H1 (cell line): ENCODE measurements around the gene EML1. TPM values are rescaled to one million over a fixed set of nuclear protein-coding genes. Genes with fewer than 3 reads are reported as not detected.

Experiments used
- CTCF ChIA-PET: fragments of 300-600 bp; sonication (Branson Sonifier 250); formaldehyde crosslinking; loops from one replicate; lab custom pipeline; 2021; ENCODE audit not compliant: partially characterized antibody; lab: Charles Lee
- POLR2A ChIA-PET: fragments of 300-600 bp; sonication (Branson Sonifier 250); formaldehyde crosslinking; loops from one replicate; lab custom pipeline; 2021; ENCODE audit warnings: inconsistent platforms; ENCODE audit not compliant: partially characterized antibody; lab: Charles Lee
- DNase-seq, 2 experiments: peaks; one replicate each; pipeline versions ENCODE4 v3.0.0 to v3.0.0-alpha.2; 2010 to 2022; ENCODE audit warnings: low spot score in 2 of 2, low read depth in 1 of 2, mixed read lengths in 1 of 2
- FAIRE-seq: peaks from 2 replicates; lab custom pipeline; 2011; peaks lifted over from hg19 to GRCh38; lab: Jason Lieb, UNC
- H2AFZ ChIP-seq: 2 replicates; pipeline ENCODE4 v1.8.1; 2012; ENCODE audit warnings: low read length, inconsistent platforms
- H2AK5ac ChIP-seq: 2 replicates; pipeline ENCODE4 v1.6.1; 2013; ENCODE audit warnings: low read depth, low read length
- H2BK120ac ChIP-seq: replicated peaks from 2 replicates; pipeline ENCODE3; 2013; ENCODE audit warnings: low read depth, low read length, inconsistent platforms
- H2BK12ac ChIP-seq: 2 replicates; pipeline ENCODE4 v1.6.1; 2013; ENCODE audit warnings: low read depth, low read length
- H2BK15ac ChIP-seq: 2 replicates; pipeline ENCODE4 v1.6.1; 2013; ENCODE audit warnings: low read length
- H2BK20ac ChIP-seq: 2 replicates; pipeline ENCODE4 v1.6.1; 2013; ENCODE audit warnings: low read length
- H2BK5ac ChIP-seq: 2 replicates; pipeline ENCODE4 v1.6.1; 2013; ENCODE audit warnings: low read depth, low read length
- H3K14ac ChIP-seq: 2 replicates; pipeline ENCODE4 v1.6.1; 2013; ENCODE audit warnings: inconsistent platforms; ENCODE audit not compliant: insufficient read length
- H3K18ac ChIP-seq: 2 replicates; pipeline ENCODE4 v1.6.1; 2013; ENCODE audit warnings: low read length; ENCODE audit errors: extremely low read depth
- H3K23ac ChIP-seq: 2 replicates; pipeline ENCODE4 v1.6.1; 2013; ENCODE audit warnings: inconsistent platforms; ENCODE audit not compliant: insufficient read length
- H3K23me2 ChIP-seq: 2 replicates; pipeline ENCODE4 v1.6.1; 2013; ENCODE audit warnings: low read depth, low read length
- H3K27ac ChIP-seq: 2 replicates; pipeline ENCODE4 v1.6.1; 2011; ENCODE audit warnings: low read depth, low read length, inconsistent platforms
- H3K27me3 ChIP-seq, 4 experiments: replicated peaks in 1 of 4; 1 replicate in 1 of 4; 2 replicates in 3 of 4; pipeline versions ENCODE4 v1.6.1 to v1.8.1; 2011 to 2013; ENCODE audit warnings: low read length in 3 of 4, mild to moderate bottlenecking in 3 of 4, inconsistent platforms in 2 of 4, mixed read lengths in 2 of 4, moderate library complexity in 1 of 4; ENCODE audit not compliant: control insufficient read depth in 3 of 4, insufficient read depth in 3 of 4; ENCODE audit errors: extremely low read depth in 1 of 4
- H3K36me3 ChIP-seq, 4 experiments: 2 replicates each; pipeline versions ENCODE4 v1.6.1 to v1.8.1; 2011 to 2013; ENCODE audit warnings: mild to moderate bottlenecking in 4 of 4, low read length in 3 of 4, moderate library complexity in 2 of 4, control low read depth in 1 of 4, inconsistent platforms in 1 of 4; ENCODE audit not compliant: insufficient read depth in 4 of 4, control insufficient read depth in 2 of 4
- H3K4ac ChIP-seq: replicated peaks from 2 replicates; pipeline ENCODE3; 2013; ENCODE audit warnings: low read length, low read depth, mixed read lengths, inconsistent platforms; ENCODE audit not compliant: insufficient read length
- H3K4me1 ChIP-seq, 4 experiments: replicated peaks in 1 of 4; 1 replicate in 1 of 4; 2 replicates in 3 of 4; pipeline versions ENCODE4 v1.6.1 to v1.8.1; 2011 to 2013; ENCODE audit warnings: low read length in 3 of 4, inconsistent platforms in 2 of 4, mixed read lengths in 1 of 4; ENCODE audit not compliant: insufficient read depth in 4 of 4, control insufficient read depth in 3 of 4
- H3K4me2 ChIP-seq, 2 experiments: 2 replicates each; pipeline versions ENCODE4 v1.6.1 to v1.8.1; 2011 to 2013; ENCODE audit warnings: low read depth in 2 of 2, low read length in 2 of 2, control low read depth in 1 of 2, inconsistent platforms in 1 of 2, mild to moderate bottlenecking in 1 of 2; ENCODE audit not compliant: insufficient read depth in 1 of 2
- H3K4me3 ChIP-seq, 4 experiments: fragments of 200-600, 300-600 bp in 1 of 4; sonication (generic), shearing (Covaris generic), sonication (Bioruptor Twin) in 1 of 4; 2 replicates each; pipeline versions ENCODE4 v1.5.1 to v1.8.1; 2011 to 2016; ENCODE audit warnings: low read length in 4 of 4, low read depth in 3 of 4, control low read depth in 2 of 4, inconsistent platforms in 2 of 4, mild to moderate bottlenecking in 2 of 4, mixed read lengths in 1 of 4, moderate library complexity in 1 of 4; ENCODE audit not compliant: insufficient read depth in 2 of 4; ENCODE audit errors: extremely low read depth in 1 of 4
- H3K56ac ChIP-seq: replicated peaks from 2 replicates; pipeline ENCODE3; 2013; ENCODE audit warnings: low read depth, mild to moderate bottlenecking, mixed read lengths, low read length, inconsistent platforms; ENCODE audit not compliant: insufficient read length
- H3K79me1 ChIP-seq: 2 replicates; pipeline ENCODE4 v1.6.1; 2013; ENCODE audit warnings: low read depth, low read length, control low read depth
- H3K79me2 ChIP-seq, 2 experiments: 2 replicates each; pipeline versions ENCODE4 v1.6.1 to v1.8.1; 2012 to 2013; ENCODE audit warnings: low read length in 2 of 2, mild to moderate bottlenecking in 2 of 2, inconsistent platforms in 1 of 2; ENCODE audit not compliant: insufficient read depth in 2 of 2, control insufficient read depth in 1 of 2
- H3K9ac ChIP-seq, 4 experiments: replicated peaks in 1 of 4; 1 replicate in 1 of 4; 2 replicates in 3 of 4; pipeline versions ENCODE4 v1.6.1 to v1.8.1; 2011 to 2013; ENCODE audit warnings: low read depth in 3 of 4, low read length in 3 of 4, control low read depth in 2 of 4, mild to moderate bottlenecking in 2 of 4, moderate library complexity in 2 of 4, inconsistent platforms in 1 of 4; ENCODE audit errors: extremely low read depth in 1 of 4
- H3K9me3 ChIP-seq, 2 experiments: 2 replicates each; pipeline versions ENCODE4 v1.6.1 to v1.8.1; 2012 to 2013; ENCODE audit warnings: mild to moderate bottlenecking in 2 of 2, moderate library complexity in 2 of 2, control low read depth in 1 of 2, inconsistent platforms in 1 of 2, low read depth in 1 of 2, low read length in 1 of 2, mixed read lengths in 1 of 2; ENCODE audit not compliant: insufficient read depth in 2 of 2
- H4K20me1 ChIP-seq, 2 experiments: replicated peaks in 1 of 2; 2 replicates each; pipeline versions ENCODE3 to v1.8.1; 2011 to 2013; ENCODE audit warnings: inconsistent platforms in 2 of 2, low read length in 2 of 2, mild to moderate bottlenecking in 1 of 2; ENCODE audit not compliant: insufficient read depth in 2 of 2, control insufficient read depth in 1 of 2
- H4K5ac ChIP-seq: 2 replicates; pipeline ENCODE4 v1.6.1; 2013; ENCODE audit warnings: low read length, low read depth, mixed read lengths, inconsistent platforms; ENCODE audit not compliant: insufficient read length
- H4K8ac ChIP-seq: 2 replicates; pipeline ENCODE4 v1.8.0; 2013; ENCODE audit warnings: mild to moderate bottlenecking, moderate library complexity, low read length, inconsistent platforms; ENCODE audit not compliant: insufficient read depth; ENCODE audit errors: extremely low read depth
- H4K91ac ChIP-seq: replicated peaks from 2 replicates; pipeline ENCODE3; 2013; ENCODE audit warnings: low read length, mixed read lengths, inconsistent platforms; ENCODE audit not compliant: insufficient read length
- BRCA1 ChIP-seq: IDR thresholded peaks from 2 replicates; pipeline ENCODE4 v1.6.1; 2012; ENCODE audit warnings: low read depth, low read length, improper control_type of control experiment
- CBX8 ChIP-seq: fragments of 300-800, 300-1000 bp; sonication (generic); IDR thresholded peaks from 2 replicates; pipeline ENCODE4 v1.7.1; 2016; ENCODE audit warnings: low read depth, low read length, borderline replicate concordance
- JUND ChIP-seq: IDR thresholded peaks from 2 replicates; pipeline ENCODE4 v1.6.1; 2011; ENCODE audit warnings: mild to moderate bottlenecking, improper control_type of control experiment, low read length
- MAFK ChIP-seq: IDR thresholded peaks from 2 replicates; pipeline ENCODE4 v1.6.1; 2012; ENCODE audit warnings: low read depth, mild to moderate bottlenecking, improper control_type of control experiment, low read length
- NRF1 ChIP-seq: IDR thresholded peaks from 2 replicates; pipeline ENCODE4 v1.6.1; 2011; ENCODE audit warnings: mild to moderate bottlenecking, low read depth, low read length, improper control_type of control experiment
- POLR2A ChIP-seq, 2 experiments: IDR thresholded peaks; 1 replicate in 1 of 2; 2 replicates in 1 of 2; pipeline ENCODE4 v1.6.1; 2011; ENCODE audit warnings: low read depth in 2 of 2, low read length in 2 of 2, mild to moderate bottlenecking in 2 of 2; ENCODE audit errors: control extremely low read depth in 1 of 2
- RBBP5 ChIP-seq: IDR thresholded peaks from 2 replicates; pipeline ENCODE4 v1.7.1; 2012; ENCODE audit warnings: low read depth, mild to moderate bottlenecking, inconsistent platforms, low read length, moderate library complexity, borderline replicate concordance
- TBP ChIP-seq: IDR thresholded peaks from 2 replicates; pipeline ENCODE4 v1.6.1; 2011; ENCODE audit warnings: low read depth, low read length, improper control_type of control experiment
- WGBS, 2 experiments: shearing (Covaris generic) in 1 of 2; methylation state at CpG; one replicate each; pipeline versions ENCODE4 v1.1.6 to v1.1.7; 2013 to 2015; ENCODE audit warnings: low lambda C conversion rate in 2 of 2, mixed read lengths in 2 of 2, inconsistent platforms in 1 of 2, low coverage in 1 of 2, missing lambda C conversion rate in 1 of 2; ENCODE audit not compliant: insufficient replicate concordance in 2 of 2, insufficient coverage in 1 of 2, insufficient read length in 1 of 2; ENCODE audit errors: extremely low coverage in 1 of 2, missing lambda C conversion rate in 1 of 2; 5-methylcytosine and 5-hydroxymethylcytosine counted together
- polyA plus RNA-seq, 7 experiments: library from polyadenylated mRNA; depleted of rRNA in 3 of 7; stranded (reverse) in 5 of 7; unstranded in 2 of 7; fragments of >200 nt in 5 of 7; fragments of 200-250 nt in 2 of 7; gene quantifications; 1 replicate in 5 of 7; 2 replicates in 1 of 7; 4 replicates in 1 of 7; pipeline versions ENCODE4 v1.2.1 to v1.2.3, GENCODE V29; 2011 to 2013; ENCODE audit warnings: missing spikeins in 2 of 7, mixed read lengths in 2 of 7
- total RNA-seq: library from RNA; stranded (reverse); fragmentation: NEBNext Ultra II Directional; extraction: Animal tissue kit (Norgen Biotek cat#: 25700); gene quantifications from 2 replicates; pipeline ENCODE4 v1.2.1, GENCODE V29; 2021
- TF ChIP-seq, protein P1 (sequence below), 3 experiments: IDR thresholded peaks; 1 replicate in 2 of 3; 2 replicates in 1 of 3; pipeline versions ENCODE4 v1.5.1 to v1.6.1; 2011; ENCODE audit warnings: low read length in 3 of 3, mild to moderate bottlenecking in 3 of 3, inconsistent platforms in 2 of 3, low read depth in 1 of 3, moderate library complexity in 1 of 3; ENCODE audit not compliant: insufficient read depth in 1 of 3; ENCODE audit errors: control extremely low read depth in 1 of 3

EML1 gene
- total and polyA plus RNA-seq, 2 of the 8 experiments (the other 6 are each of a cell fraction or from before 2014, with no cell fraction given): 11.1 to 24.7 TPM

DNA sequence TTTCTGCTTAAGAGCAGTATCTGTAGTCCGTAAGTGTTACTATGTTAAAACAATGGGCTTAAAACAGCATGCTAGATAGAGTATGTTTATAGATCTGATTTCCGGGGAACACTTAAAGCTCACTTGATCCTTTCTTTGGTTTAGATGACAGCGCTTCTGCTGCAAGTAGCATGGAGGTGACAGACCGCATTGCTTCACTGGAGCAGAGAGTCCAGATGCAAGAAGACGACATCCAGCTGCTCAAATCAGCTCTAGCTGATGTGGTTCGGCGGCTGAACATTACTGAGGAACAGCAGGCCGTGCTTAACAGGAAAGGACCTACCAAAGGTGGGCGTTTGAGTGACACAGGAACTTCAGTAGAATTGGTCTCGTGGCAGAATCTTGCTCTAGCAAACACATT, 57.5 kb downstream of the EML1 start:
- WGBS, 2 experiments: 94% methylated on average over 10 of the region's 10 CpGs; no CpG with 5 or more reads in 1 of the 2 experiments
- H3K23me2 ChIP-seq: no peaks in the 10 kb centered on the region
- no peak for FAIRE-seq
- no peak overlapping the region for H3K4ac ChIP-seq
- no peak overlapping the region for H2BK12ac ChIP-seq
- ChIA-PET POLR2A (interaction anchor here (1.2 kb wide), 1 partner anchor 12 kb away, joined by 3 read pairs; no protein-coding TSS in a partner anchor), CTCF (interaction anchor here (1.1 to 5.4 kb wide), 5 partner anchors 10 to 54 kb away, joined by 4 to 25 read pairs (median 6); no protein-coding TSS in a partner anchor)
- H4K91ac ChIP-seq: no peak overlapping the region
- no peak overlapping the region for H3K18ac ChIP-seq
- no peak overlapping the region for H3K4me2 ChIP-seq
- H3K23ac ChIP-seq: no peak overlapping the region
- H3K4me1 ChIP-seq: no peaks in the 10 kb centered on the region
- no peaks in the 10 kb centered on the region for H4K20me1 ChIP-seq
- no peak overlapping the region for H3K56ac ChIP-seq
- H2BK5ac ChIP-seq: no peak overlapping the region
- no peaks in the 10 kb centered on the region; a peak in 1 of 4 replicates for H3K79me2 ChIP-seq
- TF ChIP-seq POLR2A (IDR thresholded peaks at IDR 0.05; ENCODE audit: control extremely low read depth in 1 of 2, low read depth in 2 of 2, low read length in 2 of 2) (no peak), NRF1 (no peak), CBX8 (no peak), RBBP5 (no peak), TBP (no peak), JUND (no peak), BRCA1 (no peak), MAFK (no peak)
- TF ChIP-seq, protein P1, sequence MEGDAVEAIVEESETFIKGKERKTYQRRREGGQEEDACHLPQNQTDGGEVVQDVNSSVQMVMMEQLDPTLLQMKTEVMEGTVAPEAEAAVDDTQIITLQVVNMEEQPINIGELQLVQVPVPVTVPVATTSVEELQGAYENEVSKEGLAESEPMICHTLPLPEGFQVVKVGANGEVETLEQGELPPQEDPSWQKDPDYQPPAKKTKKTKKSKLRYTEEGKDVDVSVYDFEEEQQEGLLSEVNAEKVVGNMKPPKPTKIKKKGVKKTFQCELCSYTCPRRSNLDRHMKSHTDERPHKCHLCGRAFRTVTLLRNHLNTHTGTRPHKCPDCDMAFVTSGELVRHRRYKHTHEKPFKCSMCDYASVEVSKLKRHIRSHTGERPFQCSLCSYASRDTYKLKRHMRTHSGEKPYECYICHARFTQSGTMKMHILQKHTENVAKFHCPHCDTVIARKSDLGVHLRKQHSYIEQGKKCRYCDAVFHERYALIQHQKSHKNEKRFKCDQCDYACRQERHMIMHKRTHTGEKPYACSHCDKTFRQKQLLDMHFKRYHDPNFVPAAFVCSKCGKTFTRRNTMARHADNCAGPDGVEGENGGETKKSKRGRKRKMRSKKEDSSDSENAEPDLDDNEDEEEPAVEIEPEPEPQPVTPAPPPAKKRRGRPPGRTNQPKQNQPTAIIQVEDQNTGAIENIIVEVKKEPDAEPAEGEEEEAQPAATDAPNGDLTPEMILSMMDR (IDR thresholded peaks at IDR 0.05; ENCODE audit: control extremely low read depth in 1 of 3, insufficient read depth in 1 of 3, low read depth in 1 of 3, low read length in 3 of 3): no peak
- H2BK15ac ChIP-seq: no peak overlapping the region
- H3K27ac ChIP-seq: no peak overlapping the region
- 0 out of 7 replicates have a peak overlapping the region, but pooled peaks of 1 of the 4 experiments have one; percentile 18 for H3K9ac ChIP-seq
- H3K27me3 ChIP-seq: no peaks in the 10 kb centered on the region
- H3K4me3 ChIP-seq: no peak overlapping the region
- no peak overlapping the region for H2AK5ac ChIP-seq
- no peak overlapping the region for H2BK20ac ChIP-seq
- no peak for DNase-seq
- no peaks in the 10 kb centered on the region for H3K79me1 ChIP-seq
- no peak overlapping the region for H2BK120ac ChIP-seq
- H3K9me3 ChIP-seq: peaks cover 0 to 4% of the 10 kb centered on the region in 2 experiments; a peak in 2 of 4 replicates
- H3K14ac ChIP-seq: no peak overlapping the region
- no peak overlapping the region for H2AFZ ChIP-seq
- peaks cover 0 to 7% (median 0%) of the 10 kb centered on the region in 4 experiments; a peak in 2 of 8 replicates for H3K36me3 ChIP-seq
- H4K5ac ChIP-seq: no peak overlapping the region
- H4K8ac ChIP-seq: no peak overlapping the region
